Progenitor cell of endocrine pancreas (in vitro differentiated cells): ENCODE data around the gene DCLK2. TPM values are rescaled to one million over a fixed set of nuclear protein-coding genes. Genes with fewer than 3 reads are reported as not detected.

ENCODE experiments used
- DNase-seq: peaks from one replicate; pipeline ENCODE4 v3.0.0; 2021; ENCODE audit warnings: low spot score; ENCODE audit not compliant: unreplicated experiment
- H3K27ac Mint-ChIP-seq: 2 replicates; pipeline ENCODE4 v1.8.0; 2021; ENCODE audit warnings: mild to moderate bottlenecking, moderate library complexity, mixed read lengths
- H3K27me3 Mint-ChIP-seq: 2 replicates; pipeline ENCODE4 v1.8.0; 2021; ENCODE audit warnings: mixed read lengths
- H3K36me3 Mint-ChIP-seq: 2 replicates; pipeline ENCODE4 v1.8.0; 2022; ENCODE audit warnings: mixed read lengths; ENCODE audit not compliant: insufficient read depth
- H3K4me1 Mint-ChIP-seq: 2 replicates; pipeline ENCODE4 v1.8.0; 2021; ENCODE audit warnings: low read depth, mixed read lengths
- H3K4me3 Mint-ChIP-seq: 2 replicates; pipeline ENCODE4 v1.8.0; 2021; ENCODE audit warnings: low read depth, mild to moderate bottlenecking, moderate library complexity, mixed read lengths
- H3K9me3 Mint-ChIP-seq: 2 replicates; pipeline ENCODE4 v1.8.0; 2021; ENCODE audit warnings: low read depth, mixed read lengths
- CTCF ChIP-seq: fragments of 200-600 bp; sonication (generic); IDR thresholded peaks from one replicate; pipeline ENCODE4 v1.5.0; 2021; ENCODE audit warnings: antibody characterized with exemption, mild to moderate bottlenecking; ENCODE audit not compliant: unreplicated experiment
- total RNA-seq: library from RNA; stranded (reverse); gene quantifications from 2 replicates; pipeline ENCODE4 v1.2.1, GENCODE V29; 2021

Gene DCLK2
- total RNA-seq, 1 donor from 2014 or later = 7.2 TPM

GRCh38 chr4:150261571-150261970, 183.3 kb downstream of the DCLK2 start:
- H3K4me3 Mint-ChIP-seq = no peak overlapping the region
- no peak for DNase-seq
- H3K27ac Mint-ChIP-seq = no peak overlapping the region

GRCh38 chr4:150262611-150263010, 184.4 kb downstream of the DCLK2 start:
- Mint-ChIP-seq H3K4me3 (no peak overlapping the region), H3K4me1 (peaks cover 3% of the 10 kb centered on the region), H3K9me3 (peaks cover 11% of the 10 kb centered on the region), H3K27me3 (no peaks in the 10 kb centered on the region), H3K27ac (no peak overlapping the region), H3K36me3 (peaks cover 25% of the 10 kb centered on the region)
- DNase-seq = no peak
- TF ChIP-seq CTCF = no peak

More at GRCh38 chr4:150261571-150261970, 183.3 kb downstream of the DCLK2 start:
- peaks cover 7% of the 10 kb centered on the region for H3K4me1 Mint-ChIP-seq
- TF ChIP-seq CTCF = no peak
- H3K9me3 Mint-ChIP-seq = peaks cover 4% of the 10 kb centered on the region
- peaks cover 21% of the 10 kb centered on the region for H3K36me3 Mint-ChIP-seq
- H3K27me3 Mint-ChIP-seq = no peaks in the 10 kb centered on the region

GRCh38 chr4:150264595-150265161, 186.4 kb downstream of the DCLK2 start:
- no peak for DNase-seq
- Mint-ChIP-seq H3K9me3 (peaks cover 11% of the 10 kb centered on the region), H3K27ac (no peak overlapping the region), H3K4me3 (no peak overlapping the region), H3K4me1 (peaks cover 3% of the 10 kb centered on the region), H3K27me3 (no peaks in the 10 kb centered on the region), H3K36me3 (peaks cover 30% of the 10 kb centered on the region)
- TF ChIP-seq CTCF = no peak

- DNase-seq = no peak
- H3K36me3 Mint-ChIP-seq = peaks cover 37% of the 10 kb centered on the region
Observed at GRCh38 chr4:150265806-150266205, 187.6 kb downstream of the DCLK2 start.

GRCh38 chr4:150268444-150268843, 190.2 kb downstream of the DCLK2 start:
- TF ChIP-seq CTCF = no peak
- Mint-ChIP-seq H3K36me3 (peaks cover 45% of the 10 kb centered on the region), H3K27ac (no peak overlapping the region), H3K4me3 (no peak overlapping the region), H3K4me1 (peaks cover 3% of the 10 kb centered on the region), H3K9me3 (peaks cover 20% of the 10 kb centered on the region), H3K27me3 (no peaks in the 10 kb centered on the region)
- no peak for DNase-seq

More at GRCh38 chr4:150265806-150266205, 187.6 kb downstream of the DCLK2 start:
- TF ChIP-seq CTCF = no peak
- Mint-ChIP-seq H3K9me3 (peaks cover 11% of the 10 kb centered on the region), H3K4me3 (no peak overlapping the region), H3K4me1 (peaks cover 3% of the 10 kb centered on the region), H3K27ac (no peak overlapping the region), H3K27me3 (no peaks in the 10 kb centered on the region)
